GM19043 (cell line): ENCODE measurements around the gene MACROD2.

Experiments used
- ATAC-seq: cut with Tn5 transposase; IDR thresholded peaks from one replicate; pipeline ENCODE4 v1.9.1; 2021; ENCODE audit warnings: low read depth; ENCODE audit not compliant: unreplicated experiment

The MACROD2 gene

GRCh38 chr20:14497004-14497403 lies 501.7 kb downstream of the MACROD2 start:
- ATAC-seq = no peak

GRCh38 chr20:14498772-14499171 lies 503.5 kb downstream of the MACROD2 start:
- ATAC-seq = no peak

- no peak for ATAC-seq
Measured at GRCh38 chr20:14505476-14505875, 510.2 kb downstream of the MACROD2 start.

- ATAC-seq = no peak
Measured at GRCh38 chr20:14507711-14508110, 512.4 kb downstream of the MACROD2 start.

GRCh38 chr20:14510341-14510740 lies 515.0 kb downstream of the MACROD2 start:
- no peak for ATAC-seq

- ATAC-seq = no peak
Measured at GRCh38 chr20:14512839-14513238, 517.5 kb downstream of the MACROD2 start.

- no peak for ATAC-seq
Measured at GRCh38 chr20:14518648-14519047, 523.3 kb downstream of the MACROD2 start.

GRCh38 chr20:14521016-14521415 lies 525.7 kb downstream of the MACROD2 start:
- ATAC-seq = no peak

- no peak for ATAC-seq
Measured at GRCh38 chr20:14521436-14521835, 526.1 kb downstream of the MACROD2 start.

GRCh38 chr20:14522595-14522994 lies 527.3 kb downstream of the MACROD2 start:
- ATAC-seq = no peak

GRCh38 chr20:14523090-14523489 lies 527.8 kb downstream of the MACROD2 start:
- ATAC-seq = no peak

- no peak for ATAC-seq
Measured at GRCh38 chr20:14525426-14525825, 530.1 kb downstream of the MACROD2 start.

- ATAC-seq = no peak
Measured at GRCh38 chr20:14526891-14527290, 531.6 kb downstream of the MACROD2 start.

- no peak for ATAC-seq
Measured at GRCh38 chr20:14531786-14532185, 536.5 kb downstream of the MACROD2 start.

- ATAC-seq = no peak
Measured at GRCh38 chr20:14536738-14537137, 541.4 kb downstream of the MACROD2 start.

GRCh38 chr20:14538433-14538832 lies 543.1 kb downstream of the MACROD2 start:
- peak; percentile 96 for ATAC-seq

GRCh38 chr20:14543040-14543439 lies 547.7 kb downstream of the MACROD2 start:
- ATAC-seq = no peak

GRCh38 chr20:14544688-14545087 lies 549.4 kb downstream of the MACROD2 start:
- ATAC-seq = no peak

GRCh38 chr20:14550655-14551054 lies 555.3 kb downstream of the MACROD2 start:
- ATAC-seq = no peak

GRCh38 chr20:14553774-14554534 lies 558.6 kb downstream of the MACROD2 start:
- no peak for ATAC-seq

GRCh38 chr20:14555676-14556075 lies 560.4 kb downstream of the MACROD2 start:
- ATAC-seq = no peak

GRCh38 chr20:14556206-14556605 lies 560.9 kb downstream of the MACROD2 start:
- no peak for ATAC-seq

GRCh38 chr20:14559612-14560011 lies 564.3 kb downstream of the MACROD2 start:
- no peak for ATAC-seq
